Stimulated activated CD4-positive, alpha-beta T cell treated with anti-CD3 and anti-CD28 coated beads, Interleukin-15, amount 100 ng/mL, for 48 hours (primary cell): ENCODE results near the gene PPP2R3C.
"Not testable (repeated sequence)": the region's sequence is repeated elsewhere in the genome, so short reads cannot be mapped to it uniquely, and the experiment has no call there.

ENCODE experiments used
- DNase-seq, 2 donors: peaks; one replicate each; pipeline ENCODE4 v3.0.0-alpha.2; 2020; ENCODE audit warnings: low read depth in 2 of 2

The PPP2R3C gene

GRCh38 chr14:35052637-35053036 is 69.2 kb downstream of the PPP2R3C start:
- DNase-seq: no peak

DNA sequence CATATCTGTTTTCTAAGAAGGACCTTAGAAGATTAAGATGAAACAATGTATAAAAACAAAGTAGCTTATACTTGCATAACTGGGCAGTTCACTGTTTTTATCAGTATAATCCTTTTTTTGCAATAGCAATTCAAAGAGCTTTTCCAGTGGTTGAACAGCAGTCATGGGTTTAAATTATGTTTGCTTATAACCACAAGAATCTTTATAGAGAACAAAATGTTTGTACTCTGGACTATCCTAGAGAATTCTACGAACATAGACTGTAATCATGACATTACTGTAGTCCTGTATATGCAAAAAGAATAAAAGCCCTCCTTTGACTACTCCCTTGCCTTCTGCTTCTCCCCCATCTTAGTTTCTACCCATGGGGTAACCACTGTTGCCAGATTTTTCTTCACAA is 70.0 kb downstream of the PPP2R3C start:
- DNase-seq: no peak

DNA sequence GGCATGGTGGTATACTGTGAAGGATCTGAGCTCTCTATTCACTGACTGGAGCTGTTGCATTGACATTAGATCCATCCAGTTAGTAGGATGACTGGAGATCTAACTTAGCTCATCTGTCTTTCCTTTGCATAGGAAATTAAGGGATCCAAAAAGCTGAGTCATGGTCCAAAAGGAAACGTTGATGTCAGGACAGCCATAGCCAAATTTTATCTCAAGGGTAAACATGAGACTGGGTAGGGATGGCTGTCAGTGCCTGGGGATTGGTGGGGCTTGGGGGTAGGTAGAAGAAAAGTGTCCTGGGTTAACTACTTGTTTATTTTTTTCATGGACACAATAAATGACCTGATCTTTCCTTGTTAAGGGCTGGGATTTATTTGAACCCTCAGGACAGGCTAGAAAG is 71.1 kb downstream of the PPP2R3C start:
- DNase-seq: no peak

DNA sequence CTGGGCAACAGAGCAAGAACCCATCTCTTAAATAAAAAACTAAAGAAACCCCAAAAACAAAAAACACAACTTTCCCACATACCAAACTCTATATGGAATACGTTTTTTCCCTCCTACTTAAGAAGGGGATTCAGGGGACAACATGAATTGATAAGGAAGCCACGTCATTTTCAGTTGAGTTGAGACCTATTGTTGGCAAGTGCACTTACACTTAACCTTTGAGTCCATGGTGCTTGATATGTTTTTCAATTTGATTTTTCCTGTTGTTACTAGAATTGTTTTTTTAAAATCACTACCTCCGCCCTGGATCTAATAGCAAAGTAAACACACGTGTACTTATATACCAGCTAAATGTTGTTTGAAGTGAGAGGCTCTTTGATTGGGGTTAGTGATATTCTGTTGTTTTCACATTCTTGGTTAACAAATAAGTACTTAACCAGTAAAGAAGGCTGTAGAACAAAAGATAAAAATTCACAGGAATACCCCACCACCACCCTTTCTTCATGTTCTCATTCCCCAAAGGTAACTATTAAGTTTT is 73.7 kb downstream of the PPP2R3C start:
- no peak for DNase-seq

- no peak for DNase-seq
Measured at GRCh38 chr14:35046751-35047536, 74.8 kb downstream of the PPP2R3C start.

DNA sequence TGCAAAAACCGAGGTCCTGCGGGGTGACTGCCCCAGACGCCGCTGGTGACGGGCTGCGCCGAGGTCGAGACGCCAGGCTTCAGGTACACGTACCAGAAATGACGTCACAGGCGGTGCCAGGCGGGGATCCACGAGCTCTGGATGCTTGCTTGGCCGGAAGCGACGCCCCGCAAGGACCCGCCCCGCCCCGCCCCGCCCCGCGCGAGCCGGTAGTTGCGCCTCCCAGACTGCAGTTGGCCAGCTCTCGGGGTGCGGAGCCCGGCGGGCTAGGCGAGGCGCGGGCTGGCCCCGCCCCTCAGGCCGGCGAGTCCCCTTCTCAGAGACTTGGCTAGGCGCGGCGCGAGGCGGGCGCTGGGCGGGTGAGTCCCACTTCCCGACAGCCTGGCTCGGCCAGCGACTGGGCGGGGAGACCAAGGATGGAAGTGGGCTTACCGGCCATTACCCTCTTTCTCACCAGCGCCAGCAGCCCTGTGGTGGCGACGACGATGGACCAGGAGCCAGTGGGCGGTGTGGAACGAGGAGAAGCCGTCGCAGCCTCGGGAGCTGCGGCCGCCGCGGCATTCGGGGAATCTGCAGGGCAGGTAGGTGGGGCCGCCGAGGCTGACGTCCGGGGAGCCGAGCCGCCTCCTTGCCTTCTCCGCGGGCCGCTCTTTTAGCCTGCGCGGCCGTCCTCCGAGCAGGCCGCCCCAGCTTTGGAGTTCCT is 75.6 kb downstream of the PPP2R3C start, which contains the start of gene FAM177A1:
Gene FAM177A1 (plus strand): TSS at position 225 of the 703 bp plus-strand sequence. CDS start 192 bp downstream, at position 417.
- DNase-seq: peak; percentile 98

DNA sequence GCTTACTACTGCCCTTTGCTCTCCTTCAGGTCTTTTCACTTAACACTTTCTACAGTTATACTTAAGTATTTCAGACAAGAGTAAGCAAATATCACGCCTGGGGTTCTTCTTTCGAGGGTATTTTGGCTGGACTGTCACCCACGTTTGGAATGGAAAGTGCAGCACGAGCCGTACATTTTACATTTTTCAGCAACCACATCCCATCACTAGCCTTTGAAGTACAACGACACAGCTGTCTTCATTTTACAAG is 76.1 kb downstream of the PPP2R3C start:
- DNase-seq: no peak

DNA sequence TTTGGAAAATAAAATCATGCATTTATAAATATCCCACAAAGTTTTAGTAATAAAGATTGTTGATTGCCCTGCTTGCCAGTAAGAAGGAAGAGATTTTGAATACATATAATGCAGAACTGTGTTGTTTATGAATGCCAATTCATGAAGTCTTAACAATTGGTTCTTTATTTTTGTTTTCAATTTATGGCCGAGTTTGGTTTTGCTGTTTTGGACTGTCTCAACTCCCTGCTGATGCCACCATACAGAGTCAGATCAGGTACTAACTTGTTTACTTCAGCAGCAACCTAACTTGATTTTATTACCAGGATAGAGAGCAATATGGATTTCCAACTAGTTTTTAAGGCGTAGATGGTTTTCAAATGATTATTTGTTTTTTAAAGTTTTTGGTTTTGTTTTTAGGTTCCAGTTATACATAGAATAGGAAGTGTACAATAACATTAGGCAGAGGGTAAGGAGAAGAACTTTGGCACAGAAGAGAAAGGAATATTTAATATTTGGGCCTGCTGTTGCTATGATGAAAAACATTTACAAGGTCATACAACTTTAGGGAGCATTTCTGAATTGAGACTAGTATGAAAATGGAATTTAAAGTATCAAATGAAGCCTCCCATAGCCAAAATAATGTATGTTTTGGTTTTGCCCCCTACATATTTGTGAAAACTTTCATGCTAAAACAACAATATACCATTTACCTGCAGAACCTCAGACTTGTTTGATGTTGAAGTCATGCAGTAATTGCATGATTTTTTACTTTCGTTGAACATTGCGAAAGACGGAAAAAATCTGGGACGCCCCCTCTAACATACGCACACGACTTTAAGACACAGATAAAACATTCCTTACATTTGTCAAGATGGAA is 76.6 kb downstream of the PPP2R3C start:
- no peak for DNase-seq

DNA sequence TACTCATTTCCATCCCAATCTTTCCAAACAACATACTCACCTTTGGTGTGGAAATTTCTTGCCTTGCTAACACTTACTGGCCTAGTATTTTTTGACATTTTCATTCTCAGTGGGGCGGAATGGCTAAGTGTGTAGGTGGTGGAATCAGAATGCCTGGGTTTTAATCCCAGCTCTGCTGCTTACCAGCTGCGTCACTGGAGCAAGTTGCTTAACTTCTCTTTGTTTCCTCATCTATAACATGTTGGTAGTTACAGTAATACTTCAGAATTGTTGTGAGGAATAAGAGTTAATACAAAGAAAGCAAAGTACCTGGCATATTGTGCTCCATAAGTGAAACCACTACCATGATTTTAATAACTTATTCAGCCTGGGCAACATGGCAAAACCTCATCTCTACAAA is 78.7 kb downstream of the PPP2R3C start:
- DNase-seq: no peak

DNA sequence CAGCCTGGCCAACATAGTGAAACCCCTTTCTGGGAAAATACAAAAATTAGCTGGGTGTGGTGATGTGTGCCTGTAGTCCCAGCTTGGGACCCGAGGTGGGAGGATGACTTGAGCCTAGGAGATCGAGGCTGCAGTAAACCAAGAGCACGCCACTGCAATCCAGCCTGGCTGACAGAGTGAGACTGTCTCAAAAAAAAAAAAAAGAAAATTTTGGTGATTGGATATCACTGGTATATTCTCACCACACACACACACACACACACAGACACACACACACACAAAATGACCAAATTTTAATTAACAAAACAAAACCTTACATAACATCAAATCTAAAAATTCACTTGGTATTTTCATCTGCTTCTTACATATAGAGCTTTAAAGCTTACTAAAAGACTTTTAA is 79.2 kb downstream of the PPP2R3C start:
- DNase-seq: no peak

DNA sequence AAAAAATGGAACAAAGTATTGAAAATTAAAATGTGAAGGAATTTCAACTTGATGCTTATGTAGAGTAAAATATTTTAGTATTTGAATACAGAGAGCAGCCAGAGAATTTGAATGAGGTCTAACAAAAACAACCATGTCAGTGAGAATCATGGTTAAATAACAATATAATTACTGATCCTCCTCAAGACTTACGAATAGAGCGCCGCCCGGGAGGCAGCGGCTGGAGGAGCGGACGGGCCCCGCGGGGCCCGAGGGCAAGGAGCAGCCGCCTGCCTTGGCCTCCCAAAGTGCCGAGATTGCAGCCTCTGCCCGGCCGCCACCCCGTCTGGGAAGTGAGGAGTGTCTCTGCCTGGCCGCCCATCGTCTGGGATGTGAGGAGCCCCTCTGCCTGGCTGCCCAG is 83.5 kb downstream of the PPP2R3C start:
- not testable (repeated sequence) for DNase-seq
